ENCODE results near the gene PC.
A peak's percentile ranks its signal among the peaks of the same experiment; 100 is the strongest.

Gene PC

GRCh38 chr11:66859686-66860448 is 98.3 kb downstream of the PC start:
- no peak for TF ChIP-seq CTCF (conservative IDR thresholded peaks at IDR 0.05; ENCODE audit: low read depth, low read length)
- H3K4me3 ChIP-seq (ENCODE audit: low read length): no peak overlapping the region
- DNase-seq (ENCODE audit: low read depth): no peak

- no peak for TF ChIP-seq CTCF (conservative IDR thresholded peaks at IDR 0.05; ENCODE audit: low read depth, low read length)
- no peak for DNase-seq (ENCODE audit: low read depth)
- no peak overlapping the region for H3K4me3 ChIP-seq (ENCODE audit: low read length)
These were observed 99.1 kb downstream of the PC start for GRCh38 chr11:66858939-66859685.

GRCh38 chr11:66858186-66858938 is 99.8 kb downstream of the PC start:
- no peak overlapping the region for H3K4me3 ChIP-seq (ENCODE audit: low read length)

GRCh38 chr11:66857927-66858185 is 100.3 kb downstream of the PC start:
- no peak for DNase-seq (ENCODE audit: low read depth)
- no peak overlapping the region for H3K4me3 ChIP-seq (ENCODE audit: low read length)

More at GRCh38 chr11:66858186-66858938, 99.8 kb downstream of the PC start:
- TF ChIP-seq CTCF (conservative IDR thresholded peaks at IDR 0.05; ENCODE audit: low read depth, low read length): no peak
- DNase-seq (ENCODE audit: low read depth): no peak

GRCh38 chr11:66857234-66857926 is 100.8 kb downstream of the PC start:
- TF ChIP-seq CTCF (conservative IDR thresholded peaks at IDR 0.05; ENCODE audit: low read depth, low read length): no peak
- no peak for DNase-seq (ENCODE audit: low read depth)
- H3K4me3 ChIP-seq (ENCODE audit: low read length): peak overlapping the region; percentile 52

More at GRCh38 chr11:66857927-66858185, 100.3 kb downstream of the PC start:
- TF ChIP-seq CTCF (conservative IDR thresholded peaks at IDR 0.05; ENCODE audit: low read depth, low read length): no peak

- DNase-seq (ENCODE audit: low read depth): no peak
- no peak for TF ChIP-seq CTCF (conservative IDR thresholded peaks at IDR 0.05; ENCODE audit: low read depth, low read length)
- peak within 1 kb of the TSS; percentile 77 for H3K4me3 ChIP-seq (ENCODE audit: low read length)
These were observed 101.5 kb downstream of the PC start, which contains the start of gene LRFN4 for GRCh38 chr11:66856496-66857233. LRFN4 (plus strand) TSS chr11:66857064; CDS start chr11:66857745, 681 bp downstream.

Data from retinal pigment epithelial cell (primary cell).